ENCODE measurements around the gene SRP19.

Gene SRP19

DNA sequence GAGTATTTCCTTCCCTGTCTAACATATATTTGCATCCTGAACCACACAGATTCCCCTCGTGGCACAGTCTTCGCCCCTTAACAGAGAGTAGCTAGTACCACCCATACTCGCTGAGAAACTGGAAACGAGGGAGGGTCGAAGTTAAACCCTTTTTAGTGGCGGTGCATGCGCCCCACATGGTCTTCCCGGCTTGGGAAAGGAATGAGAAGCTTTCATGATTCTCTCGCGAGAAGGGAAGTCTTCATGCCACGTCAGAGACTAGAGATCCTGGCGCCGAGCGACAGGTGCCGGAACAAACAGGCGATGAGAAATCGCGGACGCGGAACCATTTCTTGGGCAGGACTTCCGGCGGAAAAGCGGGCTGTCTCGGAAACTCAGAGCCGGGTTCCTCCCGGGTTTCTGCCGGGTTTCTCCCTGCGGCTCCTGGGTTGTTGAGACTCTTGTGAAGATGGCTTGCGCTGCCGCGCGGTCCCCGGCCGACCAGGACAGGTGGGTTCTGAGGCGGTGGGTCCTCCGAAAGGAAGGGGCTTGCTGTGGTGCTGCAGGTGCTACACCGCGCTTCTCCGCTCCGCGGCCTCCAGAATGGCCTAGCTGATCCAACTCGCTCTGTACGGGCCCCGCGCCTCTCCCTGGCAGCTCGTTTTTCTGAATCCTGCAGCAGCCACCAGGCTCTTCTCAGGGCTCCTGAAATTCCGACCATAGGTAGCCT, at the start of gene SRP19:
Gene SRP19, plus strand, starts transcription at position 359 of the 709 bp plus-strand sequence. Its CDS starts 90 bp downstream, at position 449.
- Mint-ChIP-seq H3K27ac (peak within 1 kb of the TSS; percentile 97), H3K4me1 (ENCODE audit: low read depth) (peaks cover 31% of the 10 kb centered on the region), H3K9me3 (peaks cover 4% of the 10 kb centered on the region), H3K4me3 (peak within 1 kb of the TSS; percentile 95), H3K27me3 (ENCODE audit: low read depth) (peaks cover 14% of the 10 kb centered on the region), H3K36me3 (ENCODE audit: low read depth) (peaks cover 30% of the 10 kb centered on the region)

DNA sequence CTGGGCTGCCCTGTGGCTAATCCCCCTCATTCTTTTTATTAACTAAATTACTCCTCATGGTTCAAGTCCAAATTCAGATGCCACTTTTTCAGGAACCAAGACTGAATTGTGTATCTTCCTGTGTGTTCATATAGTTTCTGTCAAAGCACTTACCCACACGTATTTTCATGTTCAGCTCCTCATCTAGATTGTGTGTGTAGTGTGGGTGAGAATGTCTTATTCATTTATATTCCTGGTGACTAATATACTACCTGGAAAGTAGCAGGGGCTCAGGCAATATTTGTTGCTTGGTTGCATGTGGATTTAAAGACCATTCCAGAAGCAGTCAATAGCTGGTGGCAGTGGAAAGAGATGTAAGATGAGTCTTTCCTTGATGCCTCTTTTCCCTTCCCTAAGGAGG, 48.5 kb upstream of the SRP19 start:
- Mint-ChIP-seq H3K36me3 (ENCODE audit: low read depth) (peaks cover 9% of the 10 kb centered on the region), H3K9me3 (no peaks in the 10 kb centered on the region), H3K27me3 (ENCODE audit: low read depth) (no peaks in the 10 kb centered on the region), H3K4me1 (ENCODE audit: low read depth) (no peaks in the 10 kb centered on the region), H3K4me3 (no peak overlapping the region), H3K27ac (no peak overlapping the region)

DNA sequence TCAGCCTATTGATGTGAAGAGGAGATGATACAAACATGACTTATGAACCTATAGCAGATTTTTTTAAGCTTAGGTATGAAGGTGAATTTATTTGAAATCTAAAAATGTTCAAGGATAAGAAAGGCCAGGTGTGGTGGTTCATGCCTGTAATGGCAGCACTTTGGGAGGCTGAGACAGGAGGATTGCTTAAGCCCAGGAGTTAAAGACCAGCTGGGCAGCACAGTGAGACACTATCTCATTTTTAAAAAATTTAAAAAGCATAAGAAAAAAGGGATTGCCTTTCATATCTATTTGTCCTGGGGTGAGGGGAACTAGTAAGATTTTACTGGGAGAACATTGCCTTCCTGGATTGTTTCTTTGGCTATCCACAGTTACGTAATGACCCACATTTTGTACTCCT, 40.8 kb upstream of the SRP19 start:
- Mint-ChIP-seq H3K36me3 (ENCODE audit: low read depth) (peaks cover 14% of the 10 kb centered on the region), H3K4me3 (no peak overlapping the region), H3K27me3 (ENCODE audit: low read depth) (no peaks in the 10 kb centered on the region), H3K27ac (no peak overlapping the region), H3K9me3 (no peaks in the 10 kb centered on the region), H3K4me1 (ENCODE audit: low read depth) (no peaks in the 10 kb centered on the region)

DNA sequence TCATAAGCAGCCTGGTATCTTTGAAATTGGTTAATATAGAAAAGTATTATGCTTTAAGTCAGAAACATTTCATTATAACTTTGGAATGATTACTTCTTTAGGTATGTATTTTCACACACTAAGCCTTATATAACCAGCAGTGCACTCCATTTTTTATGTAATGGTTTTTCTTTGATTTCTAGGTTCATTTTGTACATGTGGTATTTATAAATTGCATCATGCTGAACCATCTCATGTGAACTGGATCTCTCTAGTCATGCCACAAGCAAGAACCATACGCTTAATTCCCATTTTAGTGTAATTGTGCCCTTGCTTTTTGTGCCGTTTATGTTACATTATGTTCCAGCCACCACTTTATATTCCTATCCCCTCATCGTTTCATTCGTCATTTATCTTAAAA, 38.6 kb upstream of the SRP19 start:
- Mint-ChIP-seq H3K27ac (no peak overlapping the region), H3K36me3 (ENCODE audit: low read depth) (peaks cover 13% of the 10 kb centered on the region), H3K4me1 (ENCODE audit: low read depth) (no peaks in the 10 kb centered on the region), H3K27me3 (ENCODE audit: low read depth) (no peaks in the 10 kb centered on the region), H3K9me3 (no peaks in the 10 kb centered on the region), H3K4me3 (no peak overlapping the region)

DNA sequence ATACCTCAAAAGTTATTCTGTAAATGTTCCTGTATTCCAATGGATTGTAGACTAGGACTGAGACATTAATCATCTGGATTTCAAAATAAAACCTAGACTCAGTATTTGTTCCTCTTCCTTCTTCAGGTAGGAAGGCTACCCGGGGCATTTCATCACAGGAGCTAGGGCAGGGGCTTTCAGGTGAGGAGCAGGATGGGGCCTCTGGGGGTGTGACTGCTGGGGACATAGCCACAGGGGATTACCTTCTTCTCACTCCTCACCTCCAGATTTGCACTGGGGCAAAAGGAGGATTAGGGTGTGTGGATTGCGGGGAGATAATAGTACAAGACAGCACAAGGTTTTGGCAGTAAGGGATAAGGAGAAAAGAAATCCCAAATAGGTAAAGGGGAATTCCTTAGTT, 37.9 kb upstream of the SRP19 start:
- no peaks in the 10 kb centered on the region for H3K4me1 Mint-ChIP-seq (ENCODE audit: low read depth)
- no peak overlapping the region for H3K4me3 Mint-ChIP-seq
- no peak overlapping the region for H3K27ac Mint-ChIP-seq
- H3K27me3 Mint-ChIP-seq (ENCODE audit: low read depth), result no peaks in the 10 kb centered on the region
- H3K36me3 Mint-ChIP-seq (ENCODE audit: low read depth), result peaks cover 13% of the 10 kb centered on the region
- no peaks in the 10 kb centered on the region for H3K9me3 Mint-ChIP-seq

DNA sequence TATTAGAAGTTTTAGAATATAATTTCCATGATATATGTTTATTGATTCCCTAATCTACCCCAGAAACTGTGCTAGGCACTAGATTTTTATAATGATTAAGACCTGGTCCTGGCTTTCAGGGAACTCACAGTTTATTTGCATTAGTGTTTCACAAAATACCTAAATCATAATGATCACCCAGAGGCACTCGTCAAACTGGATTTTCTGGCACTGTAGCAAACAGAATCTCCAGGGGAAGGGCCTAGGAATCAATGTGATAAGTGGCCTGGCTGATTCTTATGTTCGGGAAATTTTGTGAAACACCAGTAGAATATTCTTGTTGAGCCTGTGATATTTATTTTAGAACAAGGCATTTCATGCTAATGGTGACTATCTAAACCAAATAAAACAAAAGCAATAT, 37.4 kb upstream of the SRP19 start:
- Mint-ChIP-seq H3K4me1 (ENCODE audit: low read depth) (no peaks in the 10 kb centered on the region), H3K4me3 (no peak overlapping the region), H3K27ac (no peak overlapping the region), H3K36me3 (ENCODE audit: low read depth) (peaks cover 15% of the 10 kb centered on the region), H3K9me3 (no peaks in the 10 kb centered on the region), H3K27me3 (ENCODE audit: low read depth) (no peaks in the 10 kb centered on the region)

DNA sequence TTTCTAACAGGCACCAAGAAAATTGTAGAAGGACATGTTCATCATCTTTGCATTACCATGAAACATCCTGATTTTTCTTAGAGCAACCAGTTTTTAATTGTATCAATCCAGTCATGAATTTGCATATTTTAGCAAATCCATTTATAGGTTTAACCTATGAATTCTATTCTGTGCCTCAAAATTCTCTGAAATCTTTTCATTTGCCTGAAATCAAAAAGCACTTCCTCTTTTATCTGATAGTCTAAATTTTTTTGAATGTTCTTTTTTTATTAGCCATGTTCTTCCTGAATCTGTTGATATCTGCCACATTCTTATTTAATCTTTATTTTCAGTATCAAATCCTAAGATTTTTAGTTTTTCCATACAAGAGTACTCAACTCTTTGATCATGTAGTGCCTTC, 36.9 kb upstream of the SRP19 start:
- Mint-ChIP-seq H3K4me1 (ENCODE audit: low read depth) (no peaks in the 10 kb centered on the region), H3K27ac (no peak overlapping the region), H3K36me3 (ENCODE audit: low read depth) (peaks cover 15% of the 10 kb centered on the region), H3K4me3 (no peak overlapping the region), H3K27me3 (ENCODE audit: low read depth) (no peaks in the 10 kb centered on the region), H3K9me3 (no peaks in the 10 kb centered on the region)

DNA sequence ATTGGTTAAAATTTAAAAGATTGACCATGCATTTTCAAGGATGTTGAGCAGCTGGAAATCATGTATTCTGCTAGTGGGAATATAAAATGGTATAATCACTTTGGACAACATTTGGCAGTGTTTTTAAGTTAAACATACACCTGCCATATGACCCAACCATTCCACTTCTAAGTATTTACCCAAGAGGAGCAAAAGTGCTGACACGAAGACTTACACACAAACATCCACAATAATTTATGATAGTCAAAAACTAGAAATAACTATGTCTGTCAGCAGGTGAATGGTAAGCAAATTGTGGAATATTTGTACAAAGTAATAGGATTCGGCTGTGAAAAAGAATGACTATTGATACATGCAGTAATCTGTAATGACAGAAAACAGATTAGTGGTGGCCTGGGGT, 30.7 kb upstream of the SRP19 start:
- H3K36me3 Mint-ChIP-seq (ENCODE audit: low read depth), result peaks cover 18% of the 10 kb centered on the region
- no peak overlapping the region for H3K4me3 Mint-ChIP-seq
- peaks cover 3% of the 10 kb centered on the region for H3K4me1 Mint-ChIP-seq (ENCODE audit: low read depth)
- H3K9me3 Mint-ChIP-seq, result no peaks in the 10 kb centered on the region
- no peaks in the 10 kb centered on the region for H3K27me3 Mint-ChIP-seq (ENCODE audit: low read depth)
- no peak overlapping the region for H3K27ac Mint-ChIP-seq

DNA sequence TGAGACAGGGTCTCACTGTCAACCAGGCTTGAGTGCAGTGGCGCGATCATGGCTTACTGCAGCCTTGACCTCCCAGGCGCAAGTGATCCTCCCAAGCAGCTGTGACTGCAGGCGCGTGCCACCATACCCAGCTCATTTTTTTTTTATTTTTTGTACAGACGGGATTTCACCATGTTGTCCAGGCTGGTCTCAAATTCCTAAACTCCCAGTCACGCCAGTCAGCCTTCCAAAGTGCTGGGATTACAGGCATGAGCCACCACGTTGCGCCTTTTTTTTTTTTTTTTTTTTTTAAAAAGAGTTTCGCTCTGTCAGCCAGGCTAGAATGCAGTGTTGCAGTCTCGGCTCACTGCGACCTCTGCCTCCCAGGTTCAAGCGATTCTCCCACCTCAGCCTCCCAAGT, 27.1 kb upstream of the SRP19 start:
- H3K27me3 Mint-ChIP-seq (ENCODE audit: low read depth), result no peaks in the 10 kb centered on the region
- no peaks in the 10 kb centered on the region for H3K9me3 Mint-ChIP-seq
- no peak overlapping the region for H3K27ac Mint-ChIP-seq

DNA sequence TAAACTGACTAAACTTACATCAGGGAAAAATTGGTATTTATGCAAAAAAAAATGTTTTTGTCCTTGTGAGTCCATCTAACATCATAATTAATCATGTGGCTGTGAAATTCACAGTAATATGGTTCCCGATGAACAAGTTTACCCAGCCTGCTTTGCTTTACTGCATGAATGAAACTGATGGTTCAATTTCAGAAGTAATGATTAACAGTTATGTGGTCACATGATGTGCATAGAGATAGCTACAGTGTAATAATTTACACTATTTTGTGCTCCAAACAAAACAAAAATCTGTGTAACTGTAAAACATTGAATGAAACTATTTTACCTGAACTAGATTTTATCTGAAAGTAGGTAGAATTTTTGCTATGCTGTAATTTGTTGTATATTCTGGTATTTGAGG, 16.6 kb upstream of the SRP19 start:
- Mint-ChIP-seq H3K36me3 (ENCODE audit: low read depth) (peaks cover 16% of the 10 kb centered on the region), H3K27me3 (ENCODE audit: low read depth) (no peaks in the 10 kb centered on the region), H3K4me1 (ENCODE audit: low read depth) (peaks cover 4% of the 10 kb centered on the region), H3K4me3 (no peak overlapping the region), H3K9me3 (no peaks in the 10 kb centered on the region), H3K27ac (no peak overlapping the region)

More for the DNA sequence above, 27.1 kb upstream of the SRP19 start:
- Mint-ChIP-seq H3K4me3 (no peak overlapping the region), H3K4me1 (ENCODE audit: low read depth) (peaks cover 3% of the 10 kb centered on the region), H3K36me3 (ENCODE audit: low read depth) (peaks cover 31% of the 10 kb centered on the region)

DNA sequence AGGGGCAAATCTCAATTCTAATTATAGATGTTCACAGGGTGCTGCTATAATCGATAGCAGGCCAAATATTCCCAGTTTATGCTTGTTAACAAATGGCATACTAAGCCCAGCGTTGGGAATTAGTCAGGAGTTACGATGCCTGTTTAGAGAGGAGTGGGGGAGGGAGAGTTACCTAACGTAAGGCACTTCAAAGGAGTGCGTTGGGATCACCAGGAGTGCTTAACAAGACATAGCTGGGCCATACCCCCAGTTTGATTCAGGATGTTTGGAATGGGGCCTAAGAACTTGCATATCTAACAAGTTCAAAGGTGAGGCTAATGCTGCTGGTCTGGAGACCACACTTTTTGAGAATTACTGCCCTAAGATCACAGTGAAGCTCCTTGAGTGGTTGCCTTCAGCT, 14.5 kb upstream of the SRP19 start:
- H3K27ac Mint-ChIP-seq, result no peak overlapping the region
- peaks cover 5% of the 10 kb centered on the region for H3K27me3 Mint-ChIP-seq (ENCODE audit: low read depth)
- no peak overlapping the region for H3K4me3 Mint-ChIP-seq
- H3K4me1 Mint-ChIP-seq (ENCODE audit: low read depth), result peaks cover 4% of the 10 kb centered on the region
- H3K9me3 Mint-ChIP-seq, result no peaks in the 10 kb centered on the region
- H3K36me3 Mint-ChIP-seq (ENCODE audit: low read depth), result peaks cover 7% of the 10 kb centered on the region

DNA sequence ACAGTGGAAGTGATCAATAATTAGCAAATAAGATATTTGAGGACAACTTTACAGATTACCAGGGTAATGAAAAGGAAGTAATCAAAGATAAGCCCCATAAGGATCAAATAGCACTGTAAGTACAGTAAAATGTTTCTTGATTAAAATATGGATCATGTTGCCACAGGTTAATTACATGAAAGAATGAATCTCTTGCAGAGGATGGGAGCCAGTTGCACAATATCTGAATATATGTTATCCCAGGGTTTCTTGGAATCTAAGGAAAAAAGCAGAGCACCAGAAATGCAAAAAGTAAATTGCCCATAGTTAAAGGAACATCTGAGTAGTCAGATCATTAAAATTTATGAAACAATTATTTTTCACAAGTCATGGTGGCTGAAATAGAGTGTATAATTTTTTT, 13.8 kb upstream of the SRP19 start:
- H3K36me3 Mint-ChIP-seq (ENCODE audit: low read depth), result peaks cover 3% of the 10 kb centered on the region
- H3K27ac Mint-ChIP-seq, result no peak overlapping the region

DNA sequence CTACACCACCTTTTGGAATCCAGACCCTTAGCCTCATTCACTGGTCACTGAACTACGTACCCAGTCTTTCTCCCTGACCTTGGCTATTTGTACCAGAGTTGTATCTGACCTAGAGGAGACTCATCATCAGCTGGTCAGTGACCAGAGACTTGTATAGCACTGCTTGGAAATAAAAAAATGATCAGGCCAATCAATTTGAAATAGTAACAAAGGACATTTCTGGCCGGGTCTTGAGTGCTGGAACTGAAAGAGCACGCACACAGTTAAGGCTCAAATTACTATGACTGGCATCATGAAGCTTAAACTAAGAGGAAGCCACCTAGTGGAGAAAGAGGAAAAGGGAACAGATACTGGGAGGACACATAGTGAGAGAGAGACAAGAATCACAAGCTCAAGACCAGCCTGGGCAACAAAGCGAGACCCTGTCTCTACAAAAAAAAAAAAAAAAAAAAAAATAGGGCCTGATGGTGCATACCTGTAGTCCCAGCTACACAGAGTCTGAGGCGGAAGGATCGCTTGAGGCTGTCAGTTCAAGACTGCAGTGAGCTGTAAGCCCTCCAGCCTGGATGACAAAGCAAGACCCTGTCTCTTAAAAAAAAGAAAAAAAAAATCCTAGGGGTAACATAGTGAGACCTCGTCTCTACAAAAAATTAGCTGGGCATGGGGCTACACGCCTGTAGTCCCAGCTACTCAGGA, 12.8 kb upstream of the SRP19 start:
- no peaks in the 10 kb centered on the region for H3K9me3 Mint-ChIP-seq
- H3K4me3 Mint-ChIP-seq, result no peak overlapping the region
- H3K36me3 Mint-ChIP-seq (ENCODE audit: low read depth), result peaks cover 2% of the 10 kb centered on the region
- H3K27me3 Mint-ChIP-seq (ENCODE audit: low read depth), result peaks cover 14% of the 10 kb centered on the region
- H3K27ac Mint-ChIP-seq, result no peak overlapping the region
- H3K4me1 Mint-ChIP-seq (ENCODE audit: low read depth), result peaks cover 4% of the 10 kb centered on the region

More for the DNA sequence above, 13.8 kb upstream of the SRP19 start:
- Mint-ChIP-seq H3K9me3 (no peaks in the 10 kb centered on the region), H3K27me3 (ENCODE audit: low read depth) (peaks cover 9% of the 10 kb centered on the region), H3K4me3 (no peak overlapping the region), H3K4me1 (ENCODE audit: low read depth) (peaks cover 4% of the 10 kb centered on the region)

DNA sequence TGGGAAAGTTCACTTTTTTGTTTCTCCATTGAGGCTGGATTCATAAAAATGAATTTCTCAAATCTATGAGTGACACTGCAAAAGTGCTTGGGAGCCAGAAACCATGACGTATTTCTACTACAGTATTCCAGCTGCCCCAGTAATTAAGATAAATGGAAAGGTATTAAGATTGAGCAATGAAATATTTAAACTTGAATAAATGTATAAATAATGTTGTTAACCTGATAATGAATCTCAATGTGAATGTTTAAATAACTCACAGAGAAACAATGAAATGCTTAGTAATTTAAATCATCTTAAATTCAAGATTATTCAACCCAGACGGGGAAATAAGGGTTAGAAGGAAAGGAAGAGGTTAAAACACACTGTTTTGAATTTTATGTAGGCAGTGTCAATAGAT, 11.2 kb upstream of the SRP19 start:
- Mint-ChIP-seq H3K27ac (no peak overlapping the region), H3K27me3 (ENCODE audit: low read depth) (peaks cover 29% of the 10 kb centered on the region), H3K9me3 (peaks cover 5% of the 10 kb centered on the region), H3K4me3 (no peak overlapping the region), H3K4me1 (ENCODE audit: low read depth) (peaks cover 4% of the 10 kb centered on the region), H3K36me3 (ENCODE audit: low read depth) (no peaks in the 10 kb centered on the region)

DNA sequence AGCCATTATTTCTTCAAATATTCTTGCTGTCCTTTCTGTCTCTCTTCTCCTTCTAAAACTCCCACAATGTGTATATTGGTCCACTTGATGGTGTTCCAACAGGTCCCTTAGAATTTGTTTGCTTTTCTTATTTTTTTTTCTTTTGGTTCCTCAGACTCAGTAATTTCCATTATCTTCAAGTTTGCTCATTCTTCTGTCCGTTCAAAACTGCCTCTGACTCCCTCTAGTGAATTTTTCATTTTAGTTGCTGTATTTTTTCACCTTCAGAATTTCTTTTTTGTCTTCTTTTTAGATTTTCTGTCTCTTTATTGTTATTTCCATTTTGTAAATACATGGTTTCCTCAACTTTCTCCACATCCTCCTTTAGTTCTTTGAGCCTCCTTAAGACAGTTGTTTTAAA, 6.4 kb upstream of the SRP19 start:
- Mint-ChIP-seq H3K27ac (no peak overlapping the region), H3K36me3 (ENCODE audit: low read depth) (peaks cover 3% of the 10 kb centered on the region), H3K4me1 (ENCODE audit: low read depth) (peaks cover 3% of the 10 kb centered on the region), H3K9me3 (peaks cover 9% of the 10 kb centered on the region), H3K4me3 (no peak overlapping the region), H3K27me3 (ENCODE audit: low read depth) (peaks cover 54% of the 10 kb centered on the region)
